Measurements from ENCODE around the gene DAGLB.

Gene DAGLB

DNA sequence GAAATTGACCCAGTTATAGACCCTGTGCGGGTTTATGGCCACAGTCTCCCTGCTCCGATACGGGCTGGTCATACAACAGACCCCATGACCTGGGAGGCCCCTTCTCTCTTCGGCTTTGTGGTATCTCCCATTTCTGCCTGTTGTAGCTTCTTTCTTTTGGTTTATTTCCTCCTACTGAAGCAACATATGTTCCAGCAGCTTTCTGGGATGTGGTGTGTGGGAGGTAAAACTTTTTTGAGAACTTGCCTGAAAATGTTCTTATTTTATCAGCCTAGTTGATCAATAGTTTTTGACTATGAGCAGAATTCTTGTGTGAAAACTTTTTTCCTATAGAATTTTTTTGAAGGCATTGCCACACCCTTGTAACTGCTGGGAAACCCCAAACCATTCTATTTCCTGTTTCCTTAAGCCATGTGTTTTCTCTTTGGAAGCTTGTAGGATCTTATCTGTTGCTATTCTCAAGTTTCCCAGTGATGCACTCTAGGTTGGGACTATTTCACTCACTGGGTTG is 80.0 kb downstream of the DAGLB start:
- DNase-seq (ENCODE audit: low read depth) = no peak

DNA sequence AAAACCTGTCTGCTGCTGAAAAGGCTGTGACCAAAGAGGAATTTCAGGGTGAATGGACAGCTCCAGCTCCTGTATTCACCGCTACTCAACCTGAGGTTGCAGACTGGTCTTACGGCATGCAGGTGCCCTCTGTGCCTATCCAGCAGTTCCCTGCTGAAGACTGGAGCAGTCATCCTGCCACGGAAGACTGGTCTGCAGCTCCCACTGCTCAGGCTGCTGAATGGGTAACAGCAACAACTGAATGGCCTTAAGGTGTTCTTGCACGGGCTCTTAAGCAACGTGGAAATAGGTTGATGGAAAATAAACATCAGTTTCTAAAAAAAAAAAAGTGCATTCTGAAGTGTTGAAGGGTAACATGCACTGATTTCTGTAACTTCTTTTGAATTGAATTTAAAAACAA is 82.3 kb downstream of the DAGLB start:
- DNase-seq (ENCODE audit: low read depth) = no peak

DNA sequence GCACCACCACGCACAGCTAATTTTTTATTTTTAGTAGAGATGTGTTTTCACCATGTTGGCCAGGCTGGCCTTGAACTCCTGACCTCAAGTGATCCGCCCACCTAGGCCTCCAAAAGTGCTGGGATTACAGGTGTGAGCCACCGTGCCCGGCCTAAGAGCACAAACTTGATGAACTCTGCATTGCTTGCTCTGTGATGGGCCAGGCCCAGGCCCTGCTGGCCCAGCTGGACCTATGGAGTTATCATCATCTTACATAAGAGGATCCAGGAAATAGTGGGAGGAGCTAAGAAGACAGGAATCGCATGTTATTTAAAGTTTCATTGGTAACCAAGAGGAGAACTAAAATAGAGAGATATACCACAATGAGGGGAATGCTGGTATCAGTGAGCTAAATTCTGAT is 86.9 kb downstream of the DAGLB start:
- DNase-seq (ENCODE audit: low read depth) = no peak

DNA sequence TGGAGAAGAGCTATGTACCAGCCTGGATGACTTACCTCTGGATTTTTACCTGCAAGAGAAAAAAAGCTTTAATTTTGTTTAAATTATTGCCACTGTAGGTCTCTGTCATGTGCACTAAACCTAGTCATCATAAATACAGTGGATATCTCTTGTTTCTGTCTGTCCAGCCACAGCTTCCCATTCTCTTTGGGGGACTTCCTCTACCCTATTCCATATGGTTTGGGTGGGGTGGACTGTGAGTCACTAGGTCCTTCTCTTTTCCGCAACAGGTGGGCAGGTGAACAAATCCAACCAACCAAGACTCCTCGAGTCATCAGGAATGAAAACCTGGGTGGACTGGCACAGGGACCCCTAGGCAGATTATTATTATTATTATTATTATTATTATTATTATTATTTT is 88.0 kb downstream of the DAGLB start:
- DNase-seq (ENCODE audit: low read depth) = no peak

Data from activated gamma-delta T cell treated with anti-CD3 and anti-CD28 coated beads, Interleukin-2, amount 50 U/mL, for 16 hours (primary cell).